Tibial nerve (tissue), 4 donors: ENCODE data around the gene KLHDC3. TPM values are rescaled to one million over a fixed set of nuclear protein-coding genes. Genes with fewer than 3 reads are reported as not detected.

Experiments used
- DNase-seq, 2 donors: peaks; one replicate each; pipeline ENCODE4 v3.0.0-alpha.2; 2019; ENCODE audit warnings: low spot score in 2 of 2
- H3K27ac ChIP-seq, 4 donors: fragments of 200-600 bp; sonication (generic) in 3 of 4; one replicate each; pipeline ENCODE4 v1.5.1; 2017 to 2019; ENCODE audit warnings: mild to moderate bottlenecking in 1 of 4
- H3K27me3 ChIP-seq, 2 donors: fragments of 200-600 bp; sonication (generic) in 1 of 2; one replicate each; pipeline versions ENCODE4 v1.5.1 to v1.6.0; 2017 to 2019
- H3K36me3 ChIP-seq, 3 donors: fragments of 200-600 bp; sonication (generic); one replicate each; pipeline ENCODE4 v1.5.1; 2018 to 2019
- H3K4me1 ChIP-seq, 4 donors: fragments of 200-600 bp; sonication (generic) in 3 of 4; one replicate each; pipeline ENCODE4 v1.5.1; 2017 to 2019
- H3K4me3 ChIP-seq, 4 donors: fragments of 200-600 bp; sonication (generic) in 3 of 4; one replicate each; pipeline ENCODE4 v1.5.1; 2017 to 2019; ENCODE audit warnings: mild to moderate bottlenecking in 1 of 4, moderate library complexity in 1 of 4
- H3K9me3 ChIP-seq, 4 donors: fragments of 200-600 bp; sonication (generic) in 3 of 4; one replicate each; pipeline ENCODE4 v1.5.1; 2017 to 2019
- CTCF ChIP-seq, 5 experiments: fragments of 200-600 bp in 3 of 5; fragments of 450-650 bp in 2 of 5; sonication (generic) in 3 of 5; IDR thresholded peaks; one replicate each; pipeline ENCODE4 v1.5.1; 2016 to 2019; ENCODE audit warnings: antibody characterized with exemption in 5 of 5, mild to moderate bottlenecking in 3 of 5, moderate library complexity in 2 of 5
- EP300 ChIP-seq, 2 donors: sonication (generic); formaldehyde crosslinking; IDR thresholded peaks; one replicate each; pipeline ENCODE4 v1.6.1; 2017; ENCODE audit warnings: antibody characterized with exemption in 2 of 2, mild to moderate bottlenecking in 1 of 2
- POLR2A ChIP-seq, 2 donors: fragments of 450-650 bp; IDR thresholded peaks; one replicate each; pipeline ENCODE4 v1.6.1; 2017; ENCODE audit warnings: antibody characterized with exemption in 2 of 2, mild to moderate bottlenecking in 2 of 2, moderate library complexity in 2 of 2
- WGBS, 2 donors: methylation state at CpG; one replicate each; pipeline ENCODE4 v1.1.5; 2018; 5-methylcytosine and 5-hydroxymethylcytosine counted together
- total RNA-seq, 4 donors: library from RNA; depleted of rRNA; stranded (reverse); fragments of >200 nt; gene quantifications; one replicate each; pipeline ENCODE4 v1.1.0, GENCODE V29; 2016

Gene KLHDC3
- total RNA-seq, 4 donors from 2014 or later: 74.1 to 98.3 (median 86.5) TPM

- TF ChIP-seq EP300 (IDR thresholded peaks at IDR 0.05): no peak
- TF ChIP-seq CTCF (IDR thresholded peaks at IDR 0.05): no peak
- TF ChIP-seq POLR2A (IDR thresholded peaks at IDR 0.05): no peak
- no peak for DNase-seq
- Histone ChIP-seq H3K27me3 (no peaks in the 10 kb centered on the region), H3K4me1 (no peaks in the 10 kb centered on the region), H3K9me3 (no peaks in the 10 kb centered on the region), H3K27ac (no peak overlapping the region), H3K4me3 (no peak overlapping the region), H3K36me3 (peaks cover 0 to 100% (median 25%) of the 10 kb centered on the region in 3 donors)
- WGBS, 2 donors: 85% methylated on average over 2 of the region's 2 CpGs
These were observed 19.6 kb downstream of the KLHDC3 start for GRCh38 chr6:43033496-43034189.

GRCh38 chr6:43034190-43034525 lies 20.1 kb downstream of the KLHDC3 start:
- Histone ChIP-seq H3K4me1 (no peaks in the 10 kb centered on the region), H3K27ac (no peak overlapping the region), H3K9me3 (no peaks in the 10 kb centered on the region), H3K27me3 (no peaks in the 10 kb centered on the region), H3K36me3 (peaks cover 0 to 100% (median 20%) of the 10 kb centered on the region in 3 donors), H3K4me3 (no peak overlapping the region)
- TF ChIP-seq CTCF (IDR thresholded peaks at IDR 0.05) (no peak), POLR2A (IDR thresholded peaks at IDR 0.05) (no peak), EP300 (IDR thresholded peaks at IDR 0.05) (no peak)
- DNase-seq: no peak
- WGBS, 2 donors: 74 to 84% methylated on average over 2 of the region's 2 CpGs

- H3K4me1 ChIP-seq: no peaks in the 10 kb centered on the region
- H3K4me3 ChIP-seq: no peak overlapping the region
- TF ChIP-seq EP300 (IDR thresholded peaks at IDR 0.05) (no peak), POLR2A (IDR thresholded peaks at IDR 0.05) (no peak), CTCF (IDR thresholded peaks at IDR 0.05) (no peak)
- no peaks in the 10 kb centered on the region for H3K9me3 ChIP-seq
- H3K36me3 ChIP-seq: peaks cover 0 to 100% (median 17%) of the 10 kb centered on the region in 3 donors
- no peak for DNase-seq
- 71 to 77% methylated on average over 4 of the region's 4 CpGs for WGBS, 2 donors
- H3K27me3 ChIP-seq: no peaks in the 10 kb centered on the region
- no peak overlapping the region for H3K27ac ChIP-seq
These were observed 21.6 kb downstream of the KLHDC3 start for GRCh38 chr6:43035495-43036194.

- Histone ChIP-seq H3K27me3 (no peaks in the 10 kb centered on the region), H3K9me3 (no peaks in the 10 kb centered on the region), H3K36me3 (peaks cover 0 to 100% (median 17%) of the 10 kb centered on the region in 3 donors), H3K4me3 (no peak overlapping the region), H3K4me1 (no peaks in the 10 kb centered on the region), H3K27ac (no peak overlapping the region)
- 87 to 92% methylated on average over 9 of the region's 9 CpGs for WGBS, 2 donors
- TF ChIP-seq EP300 (IDR thresholded peaks at IDR 0.05) (no peak), POLR2A (IDR thresholded peaks at IDR 0.05) (no peak), CTCF (IDR thresholded peaks at IDR 0.05) (no peak)
- no peak for DNase-seq
These were observed 22.7 kb downstream of the KLHDC3 start for GRCh38 chr6:43036712-43037111.

- 74 to 77% methylated on average over 5 of the region's 5 CpGs for WGBS, 2 donors
- no peak for DNase-seq
- H3K27ac ChIP-seq: no peak overlapping the region
- H3K4me3 ChIP-seq: no peak overlapping the region
- peaks cover 0 to 99% (median 17%) of the 10 kb centered on the region in 3 donors for H3K36me3 ChIP-seq
- H3K27me3 ChIP-seq: no peaks in the 10 kb centered on the region
- H3K9me3 ChIP-seq: no peaks in the 10 kb centered on the region
- TF ChIP-seq CTCF (IDR thresholded peaks at IDR 0.05): no peak
- TF ChIP-seq POLR2A (IDR thresholded peaks at IDR 0.05): no peak
- TF ChIP-seq EP300 (IDR thresholded peaks at IDR 0.05): no peak
- H3K4me1 ChIP-seq: no peaks in the 10 kb centered on the region
These were observed 23.1 kb downstream of the KLHDC3 start for GRCh38 chr6:43037197-43037596.
